Panc1 (cell line): ENCODE data around the gene EDEM3. TPM values are rescaled to one million over a fixed set of nuclear protein-coding genes. Genes with fewer than 3 reads are reported as not detected.

Source experiments
- ATAC-seq: fragments of 200-7000 bp; cut with Tn5 transposase; 2 replicates; pipeline ENCODE4 v1.9.1; 2020; ENCODE audit warnings: mild to moderate bottlenecking, moderate library complexity
- BruUV-seq: library from RNA; stranded (reverse); fragments of 400-500 nt; replicated peaks from 2 replicates; lab custom pipeline; 2021; lab: Mats Ljungman, UMichigan
- CTCF ChIA-PET: fragments of 300-600 bp; sonication (Branson Sonifier 250); formaldehyde crosslinking; loops from one replicate; lab custom pipeline; 2022; ENCODE audit warnings: antibody characterized with exemption; lab: Charles Lee
- POLR2A ChIA-PET: fragments of 300-600 bp; sonication (Branson Sonifier 250); formaldehyde crosslinking; loops from one replicate; lab custom pipeline; 2022; ENCODE audit warnings: antibody characterized with exemption; lab: Charles Lee
- DNase-seq: peaks from one replicate; pipeline ENCODE4 v3.0.0-alpha.2; 2010; ENCODE audit warnings: low read depth, low spot score
- H3K27ac ChIP-seq: 2 replicates; pipeline ENCODE4 v1.5.1; 2011; ENCODE audit warnings: mild to moderate bottlenecking, low read length, inconsistent platforms
- H3K27me3 ChIP-seq: fragments of 200-500 bp; sonication (Bioruptor generic); 2 replicates; pipeline ENCODE4 v1.6.0; 2014; ENCODE audit warnings: low read length, inconsistent platforms; ENCODE audit not compliant: control insufficient read depth, insufficient read depth
- H3K36me3 ChIP-seq: fragments of 200-500 bp; sonication (Bioruptor generic); 2 replicates; pipeline ENCODE4 v1.5.1; 2014; ENCODE audit warnings: inconsistent platforms, mild to moderate bottlenecking, low read length, moderate library complexity; ENCODE audit not compliant: control insufficient read depth, insufficient read depth
- H3K4me1 ChIP-seq: 2 replicates; pipeline ENCODE4 v1.5.1; 2011; ENCODE audit warnings: inconsistent platforms, mild to moderate bottlenecking, low read length, moderate library complexity; ENCODE audit not compliant: control insufficient read depth, insufficient read depth
- H3K4me3 ChIP-seq, 2 experiments: 2 replicates each; pipeline ENCODE4 v1.5.1; 2011 to 2012; ENCODE audit warnings: low read depth in 2 of 2, low read length in 2 of 2, mild to moderate bottlenecking in 2 of 2, inconsistent platforms in 1 of 2, moderate library complexity in 1 of 2
- H3K9me3 ChIP-seq: fragments of 200-500 bp; sonication (Bioruptor generic); 2 replicates; pipeline ENCODE4 v1.5.1; 2014; ENCODE audit warnings: low read depth, mild to moderate bottlenecking, inconsistent platforms, low read length, moderate library complexity; ENCODE audit not compliant: control insufficient read depth, insufficient read depth
- CTCF ChIP-seq: fragments of 450-650 bp; IDR thresholded peaks from 2 replicates; pipeline ENCODE4 v1.5.1; 2017; ENCODE audit warnings: mild to moderate bottlenecking
- POLR2AphosphoS5 ChIP-seq: IDR thresholded peaks from 2 replicates; pipeline ENCODE4 v1.6.1; 2012; ENCODE audit warnings: mild to moderate bottlenecking, low read depth, low read length, moderate library complexity
- REST ChIP-seq, 2 experiments: IDR thresholded peaks; 2 replicates each; pipeline ENCODE4 v1.6.1; 2011 to 2012; ENCODE audit warnings: low read depth in 2 of 2, control low read depth in 1 of 2, low read length in 1 of 2, mild to moderate bottlenecking in 1 of 2, moderate library complexity in 1 of 2; ENCODE audit not compliant: insufficient read depth in 1 of 2
- SIN3A ChIP-seq: IDR thresholded peaks from 2 replicates; pipeline ENCODE4 v1.6.1; 2012; ENCODE audit warnings: low read depth, mild to moderate bottlenecking, low read length, moderate library complexity, borderline replicate concordance; ENCODE audit not compliant: insufficient read depth
- TCF7L2 ChIP-seq: IDR thresholded peaks from 2 replicates; pipeline ENCODE4 v1.6.1; 2011; ENCODE audit warnings: mild to moderate bottlenecking, low read depth, low read length, inconsistent platforms
- in situ Hi-C: cut with HindIII; loops from 2 replicates; pipeline ENCODE4 v1.10.0; 2016; ENCODE audit warnings: low sequenced_read_pairs, low pct_unique_long_range_greater_than_20kb
- intact Hi-C: fragments of 100-400 bp; cut with micrococcal nuclease; formaldehyde crosslinking; loops from one replicate; pipeline ENCODE4 v1.10.0; 2022; ENCODE audit not compliant: unreplicated experiment
- total RNA-seq: library from RNA; stranded (reverse); gene quantifications from one replicate; pipeline ENCODE4 v1.2.1, GENCODE V29; 2021; ENCODE audit not compliant: unreplicated experiment

Gene EDEM3
- total RNA-seq, 1 experiment from 2014 or later, result 17.4 TPM

- CTCF ChIA-PET, result no interaction called here
- no peaks in the 10 kb centered on the region for H3K36me3 ChIP-seq
- DNase-seq, result no peak
- POLR2A ChIA-PET, result no interaction called here
- intact Hi-C loops (no loop called here), in situ Hi-C loops (no loop called here)
- BruUV-seq, result no TSS peak
- no peak overlapping the region for H3K4me3 ChIP-seq
- no peaks in the 10 kb centered on the region for H3K4me1 ChIP-seq
- H3K27ac ChIP-seq, result no peak overlapping the region
- H3K27me3 ChIP-seq, result no peaks in the 10 kb centered on the region
- no peak for ATAC-seq
- TF ChIP-seq POLR2AphosphoS5 (no peak), SIN3A (no peak), REST (IDR thresholded peaks at IDR 0.05; ENCODE audit: insufficient read depth in 1 of 2, low read depth in 2 of 2, low read length in 1 of 2) (no peak), CTCF (no peak), TCF7L2 (no peak)
- H3K9me3 ChIP-seq, result no peaks in the 10 kb centered on the region
Measured at GRCh38 chr1:184677344-184677743, 77.3 kb downstream of the EDEM3 start.

GRCh38 chr1:184673305-184673704 lies 81.4 kb downstream of the EDEM3 start:
- TF ChIP-seq CTCF (no peak), POLR2AphosphoS5 (no peak), SIN3A (no peak), REST (IDR thresholded peaks at IDR 0.05; ENCODE audit: insufficient read depth in 1 of 2, low read depth in 2 of 2, low read length in 1 of 2) (no peak), TCF7L2 (no peak)
- Histone ChIP-seq H3K4me1 (no peaks in the 10 kb centered on the region), H3K27me3 (peaks cover 8% of the 10 kb centered on the region), H3K36me3 (no peaks in the 10 kb centered on the region), H3K9me3 (no peaks in the 10 kb centered on the region), H3K4me3 (no peak overlapping the region), H3K27ac (no peak overlapping the region)
- POLR2A ChIA-PET, result no interaction called here
- no peak for ATAC-seq
- no TSS peak for BruUV-seq
- intact Hi-C loops (no loop called here), in situ Hi-C loops (no loop called here)
- CTCF ChIA-PET, result no interaction called here
- no peak for DNase-seq
